HG03457 (cell line): Measurements from ENCODE around the gene TDRD12.
"Not testable (repeated sequence)": the region's sequence is repeated elsewhere in the genome, so short reads cannot be mapped to it uniquely, and the experiment has no call there.

Experiments
- ATAC-seq: cut with Tn5 transposase; IDR thresholded peaks from one replicate; pipeline ENCODE4 v1.9.1; 2021; ENCODE audit warnings: moderate number of reproducible peaks; ENCODE audit not compliant: unreplicated experiment

The TDRD12 gene

GRCh38 chr19:32746631-32747196 is 27.1 kb downstream of the TDRD12 start:
- not testable (repeated sequence) for ATAC-seq

GRCh38 chr19:32748497-32748896 is 28.9 kb downstream of the TDRD12 start:
- no peak for ATAC-seq

GRCh38 chr19:32748948-32749347 is 29.4 kb downstream of the TDRD12 start:
- ATAC-seq: no peak

GRCh38 chr19:32749361-32749760 is 29.8 kb downstream of the TDRD12 start:
- ATAC-seq: no peak

- no peak for ATAC-seq
Observed at GRCh38 chr19:32750441-32751055, 31.0 kb downstream of the TDRD12 start.

GRCh38 chr19:32751066-32751465 is 31.5 kb downstream of the TDRD12 start:
- ATAC-seq: no peak

GRCh38 chr19:32757189-32757588 is 37.6 kb downstream of the TDRD12 start:
- no peak for ATAC-seq

GRCh38 chr19:32765365-32765764 is 45.8 kb downstream of the TDRD12 start:
- ATAC-seq: not testable (repeated sequence)

GRCh38 chr19:32767951-32768679 is 48.5 kb downstream of the TDRD12 start:
- ATAC-seq: no peak

GRCh38 chr19:32771596-32771995 is 52.0 kb downstream of the TDRD12 start:
- no peak for ATAC-seq

- no peak for ATAC-seq
Observed at GRCh38 chr19:32773126-32773525, 53.6 kb downstream of the TDRD12 start.

GRCh38 chr19:32779082-32779481 is 59.5 kb downstream of the TDRD12 start:
- ATAC-seq: no peak

- no peak for ATAC-seq
Observed at GRCh38 chr19:32781280-32781679, 61.7 kb downstream of the TDRD12 start.

GRCh38 chr19:32782089-32782488 is 62.5 kb downstream of the TDRD12 start:
- not testable (repeated sequence) for ATAC-seq

GRCh38 chr19:32787161-32787813 is 67.7 kb downstream of the TDRD12 start:
- ATAC-seq: not testable (repeated sequence)

- ATAC-seq: not testable (repeated sequence)
Observed at GRCh38 chr19:32787895-32788294, 68.3 kb downstream of the TDRD12 start.

GRCh38 chr19:32789429-32789828 is 69.9 kb downstream of the TDRD12 start:
- no peak for ATAC-seq

GRCh38 chr19:32798201-32798600 is 78.6 kb downstream of the TDRD12 start:
- ATAC-seq: no peak

- no peak for ATAC-seq
Observed at GRCh38 chr19:32800191-32800590, 80.6 kb downstream of the TDRD12 start.

- no peak for ATAC-seq
Observed at GRCh38 chr19:32800754-32801153, 81.2 kb downstream of the TDRD12 start.

GRCh38 chr19:32802840-32803239 is 83.3 kb downstream of the TDRD12 start:
- ATAC-seq: no peak

- no peak for ATAC-seq
Observed at GRCh38 chr19:32808236-32808635, 88.7 kb downstream of the TDRD12 start.
